Stomach (tissue), 9 donors: ENCODE data around the gene PDK2. TPM values are rescaled to one million over a fixed set of nuclear protein-coding genes. Genes with fewer than 3 reads are reported as not detected.
A peak's percentile ranks its signal among the peaks of the same experiment; 100 is the strongest.

Experiments used
- DNase-seq, 2 donors: peaks; one replicate each; pipeline versions ENCODE4 v3.0.0 to v3.0.0-alpha.2; 2013 to 2019
- H3K27ac ChIP-seq, 5 donors: fragments of 200-600 bp in 4 of 5; sonication (generic) in 4 of 5; one replicate each; pipeline ENCODE4 v1.5.1; 2013 to 2019; ENCODE audit warnings: mild to moderate bottlenecking in 1 of 5, moderate library complexity in 1 of 5
- H3K27me3 ChIP-seq, 3 donors: fragments of 200-600 bp; sonication (generic); one replicate each; pipeline ENCODE4 v1.5.1; 2017 to 2019; ENCODE audit warnings: mixed run types in 1 of 3
- H3K36me3 ChIP-seq, 4 donors: fragments of 200-600 bp; sonication (generic); 1 replicate in 3 of 4; 2 replicates in 1 of 4; pipeline ENCODE4 v1.5.1; 2016 to 2019
- H3K4me1 ChIP-seq, 4 donors: fragments of 200-600 bp; sonication (generic); one replicate each; pipeline ENCODE4 v1.5.1; 2016 to 2019
- H3K4me3 ChIP-seq, 4 donors: fragments of 200-600 bp; sonication (generic) in 3 of 4; one replicate each; pipeline ENCODE4 v1.5.1; 2016 to 2019; ENCODE audit warnings: mild to moderate bottlenecking in 1 of 4
- H3K9me3 ChIP-seq, 4 donors: fragments of 200-600 bp; sonication (generic); one replicate each; pipeline ENCODE4 v1.5.1; 2016 to 2019
- EP300 ChIP-seq: sonication (generic); formaldehyde crosslinking; IDR thresholded peaks from one replicate; pipeline ENCODE4 v1.6.1; 2017; ENCODE audit warnings: antibody characterized with exemption
- POLR2A ChIP-seq, 4 donors: fragments of 450-650 bp; IDR thresholded peaks; one replicate each; pipeline ENCODE4 v1.6.1; 2016; ENCODE audit warnings: antibody characterized with exemption in 4 of 4, control low read depth in 2 of 4, mild to moderate bottlenecking in 1 of 4, moderate library complexity in 1 of 4
- POLR2AphosphoS5 ChIP-seq, 3 donors: sonication (generic); formaldehyde crosslinking; IDR thresholded peaks; one replicate each; pipeline ENCODE4 v1.6.1; 2016; ENCODE audit warnings: antibody characterized with exemption in 3 of 3
- WGBS, 5 donors: extraction: QIAGEN DNeasy Blood & Tissue Kit in 3 of 5; methylation state at CpG; one replicate each; pipeline versions ENCODE4 v1.1.5 to v1.1.7; 2013 to 2018; 5-methylcytosine and 5-hydroxymethylcytosine counted together
- intact Hi-C: fragments of 100-400 bp; cut with DNase I; formaldehyde crosslinking; loops from one replicate; pipeline ENCODE4 v1.15.1; 2023; ENCODE audit warnings: low total_unique reads
- polyA plus RNA-seq, 3 donors: library from polyadenylated mRNA; stranded (reverse); fragments of 200-250 nt; gene quantifications; one replicate each; pipeline ENCODE4 v1.2.3, GENCODE V29; 2013
- total RNA-seq, 5 donors: library from RNA; depleted of rRNA; stranded (reverse); fragments of >200 nt; gene quantifications; one replicate each; pipeline versions ENCODE4 v1.1.0 to v1.2.3, GENCODE V29; 2014 to 2016
- TF ChIP-seq, protein P1 (sequence below), 7 experiments: fragments of 450-650 bp in 4 of 7; fragments of 200-600 bp in 3 of 7; sonication (generic) in 3 of 7; IDR thresholded peaks; one replicate each; pipeline ENCODE4 v1.5.1; 2016 to 2019; ENCODE audit warnings: antibody characterized with exemption in 7 of 7, control low read depth in 2 of 7, mild to moderate bottlenecking in 1 of 7
- donor health status: healthy with polysubstance abuse.
- donor health status: Bipolar disorder and iron deficiency.
- donor health status: healthy.

Gene PDK2
- total and polyA plus RNA-seq, 8 donors = 4.6 to 255 (median 20.4) TPM

DNA sequence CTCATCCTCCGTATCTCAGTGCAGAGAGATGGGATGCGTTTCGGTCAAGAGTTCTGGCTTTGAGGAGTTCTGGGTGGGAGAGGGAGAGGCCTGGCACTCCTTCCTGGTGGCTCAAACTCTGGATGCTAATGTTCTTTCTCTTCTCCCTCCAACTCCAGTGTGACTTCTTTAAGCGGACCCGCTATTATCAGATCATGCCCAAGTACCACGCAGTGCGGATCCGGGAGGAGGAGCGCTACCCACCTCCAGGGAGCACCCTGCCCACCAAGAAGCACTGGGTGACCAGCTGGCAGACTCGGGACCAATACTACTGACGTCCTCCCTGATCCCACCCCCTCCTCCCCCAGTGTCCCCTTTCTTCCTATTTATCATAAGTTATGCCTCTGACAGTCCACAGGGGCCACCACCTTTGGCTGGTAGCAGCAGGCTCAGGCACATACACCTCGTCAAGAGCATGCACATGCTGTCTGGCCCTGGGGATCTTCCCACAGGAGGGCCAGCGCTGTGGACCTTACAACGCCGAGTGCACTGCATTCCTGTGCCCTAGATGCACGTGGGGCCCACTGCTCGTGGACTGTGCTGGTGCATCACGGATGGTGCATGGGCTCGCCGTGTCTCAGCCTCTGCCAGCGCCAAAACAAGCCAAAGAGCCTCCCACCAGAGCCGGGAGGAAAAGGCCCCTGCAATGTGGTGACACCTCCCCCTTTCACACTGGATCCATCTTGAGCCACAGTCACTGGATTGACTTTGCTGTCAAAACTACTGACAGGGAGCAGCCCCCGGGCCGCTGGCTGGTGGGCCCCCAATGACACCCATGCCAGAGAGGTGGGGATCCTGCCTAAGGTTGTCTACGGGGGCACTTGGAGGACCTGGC lies 6.0 kb upstream of the PDK2 start:
- intact Hi-C loops = no loop called here

DNA sequence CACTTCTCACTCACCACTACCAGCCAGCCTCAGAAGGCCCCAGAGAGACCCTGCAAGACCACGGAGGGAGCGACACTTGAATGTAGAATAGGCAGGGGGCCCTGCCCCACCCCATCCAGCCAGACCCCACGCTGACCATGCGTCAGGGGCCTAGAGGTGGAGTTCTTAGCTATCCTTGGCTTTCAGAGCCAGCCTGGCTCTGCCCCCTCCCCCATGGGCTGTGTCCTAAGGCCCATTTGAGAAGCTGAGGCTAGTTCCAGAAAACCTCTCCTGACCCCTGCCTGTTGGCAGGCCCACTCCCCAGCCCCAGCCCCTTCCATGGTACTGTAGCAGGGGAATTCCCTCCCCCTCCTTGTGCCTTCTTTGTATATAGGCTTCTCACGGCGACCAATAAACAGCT lies 5.1 kb upstream of the PDK2 start:
- DNase-seq = peak in 1 of 2 donors; percentile 10
- Histone ChIP-seq H3K4me1 (peaks cover 0 to 11% (median 2%) of the 10 kb centered on the region in 4 donors), H3K27ac (no peak overlapping the region), H3K27me3 (no peaks in the 10 kb centered on the region), H3K4me3 (no peak overlapping the region), H3K9me3 (no peaks in the 10 kb centered on the region), H3K36me3 (peaks cover 21 to 39% (median 34%) of the 10 kb centered on the region in 4 donors)
- TF ChIP-seq POLR2AphosphoS5 (IDR thresholded peaks at IDR 0.05) (no peak), EP300 (no peak), POLR2A (IDR thresholded peaks at IDR 0.05) (no peak)
- TF ChIP-seq, protein P1, sequence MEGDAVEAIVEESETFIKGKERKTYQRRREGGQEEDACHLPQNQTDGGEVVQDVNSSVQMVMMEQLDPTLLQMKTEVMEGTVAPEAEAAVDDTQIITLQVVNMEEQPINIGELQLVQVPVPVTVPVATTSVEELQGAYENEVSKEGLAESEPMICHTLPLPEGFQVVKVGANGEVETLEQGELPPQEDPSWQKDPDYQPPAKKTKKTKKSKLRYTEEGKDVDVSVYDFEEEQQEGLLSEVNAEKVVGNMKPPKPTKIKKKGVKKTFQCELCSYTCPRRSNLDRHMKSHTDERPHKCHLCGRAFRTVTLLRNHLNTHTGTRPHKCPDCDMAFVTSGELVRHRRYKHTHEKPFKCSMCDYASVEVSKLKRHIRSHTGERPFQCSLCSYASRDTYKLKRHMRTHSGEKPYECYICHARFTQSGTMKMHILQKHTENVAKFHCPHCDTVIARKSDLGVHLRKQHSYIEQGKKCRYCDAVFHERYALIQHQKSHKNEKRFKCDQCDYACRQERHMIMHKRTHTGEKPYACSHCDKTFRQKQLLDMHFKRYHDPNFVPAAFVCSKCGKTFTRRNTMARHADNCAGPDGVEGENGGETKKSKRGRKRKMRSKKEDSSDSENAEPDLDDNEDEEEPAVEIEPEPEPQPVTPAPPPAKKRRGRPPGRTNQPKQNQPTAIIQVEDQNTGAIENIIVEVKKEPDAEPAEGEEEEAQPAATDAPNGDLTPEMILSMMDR (IDR thresholded peaks at IDR 0.05) = no peak
- intact Hi-C loops = no loop called here
- WGBS, 5 donors = 72 to 83% (median 80%) methylated on average over 6 of the region's 6 CpGs

More for the DNA sequence above, 6.0 kb upstream of the PDK2 start:
- peaks cover 21 to 47% (median 41%) of the 10 kb centered on the region in 4 donors for H3K36me3 ChIP-seq
- WGBS, 5 donors = 84 to 86% (median 85%) methylated on average over 23 to 25 of the region's 25 CpGs
- peak in 1 of 2 donors; percentile 5 for DNase-seq
- H3K27me3 ChIP-seq = no peaks in the 10 kb centered on the region
- no peaks in the 10 kb centered on the region for H3K9me3 ChIP-seq
- TF ChIP-seq, protein P1 (IDR thresholded peaks at IDR 0.05) = no peak
- H3K27ac ChIP-seq = no peak overlapping the region
- H3K4me3 ChIP-seq = no peak overlapping the region
- peaks cover 0 to 4% (median 1%) of the 10 kb centered on the region in 4 donors for H3K4me1 ChIP-seq

DNA sequence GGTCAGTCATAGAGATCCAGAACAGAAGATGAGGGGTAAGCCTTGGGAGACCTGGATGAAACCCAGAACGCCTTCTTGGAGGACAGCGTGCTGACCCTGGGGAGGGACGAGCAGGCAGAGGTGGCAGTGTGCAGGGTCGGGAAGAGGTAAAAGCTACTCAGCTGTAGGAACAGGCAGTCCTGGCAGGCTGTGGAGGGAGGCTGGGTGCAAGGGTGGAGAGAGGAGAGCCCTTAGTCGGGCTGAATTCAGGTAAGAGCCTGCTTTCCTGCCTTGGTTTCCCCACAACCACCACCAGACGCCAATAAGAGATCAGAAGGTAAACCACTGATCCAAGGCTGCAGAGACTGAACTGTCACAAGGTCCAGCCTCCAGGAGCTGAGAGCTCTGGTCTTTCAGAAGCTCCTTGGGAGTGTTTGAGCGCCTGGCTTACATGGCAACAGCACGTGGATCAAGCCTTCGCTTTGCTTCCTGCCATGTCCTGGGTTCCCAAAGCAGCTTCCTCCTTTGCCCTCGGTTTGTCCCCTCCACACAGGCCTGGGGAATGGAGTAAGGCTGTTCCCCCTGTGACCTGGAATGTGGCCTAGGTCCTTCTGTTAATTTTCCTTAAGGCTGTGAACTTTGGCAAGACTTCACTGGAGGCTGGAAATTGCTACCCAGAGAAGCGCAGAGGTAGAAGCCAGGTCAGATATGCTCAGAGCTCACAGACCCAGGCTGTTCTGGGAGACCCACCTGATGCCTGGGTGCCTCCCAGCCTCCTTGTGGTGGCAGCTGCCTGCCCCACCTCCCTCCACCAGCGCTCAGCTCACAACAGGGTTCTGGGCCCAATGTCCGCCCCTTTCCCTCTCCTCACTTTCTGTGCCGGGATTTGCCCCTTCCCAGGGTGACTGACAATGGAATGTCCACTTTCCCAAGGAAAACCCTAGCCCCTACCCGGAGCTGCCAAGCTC lies 3.9 kb upstream of the PDK2 start:
- 67 to 77% (median 74%) methylated on average over 15 of the region's 15 CpGs for WGBS, 5 donors
- DNase-seq = no peak
- no peaks in the 10 kb centered on the region for H3K27me3 ChIP-seq
- H3K9me3 ChIP-seq = no peaks in the 10 kb centered on the region
- no peak overlapping the region for H3K4me3 ChIP-seq
- peaks cover 6 to 16% (median 11%) of the 10 kb centered on the region in 4 donors for H3K4me1 ChIP-seq
- H3K36me3 ChIP-seq = peaks cover 21 to 39% (median 31%) of the 10 kb centered on the region in 4 donors
- peak overlapping the region in 1 of 5 donors; percentile 4 for H3K27ac ChIP-seq
- TF ChIP-seq POLR2AphosphoS5 (IDR thresholded peaks at IDR 0.05) (no peak), POLR2A (IDR thresholded peaks at IDR 0.05) (no peak), EP300 (no peak)
- TF ChIP-seq, protein P1 (IDR thresholded peaks at IDR 0.05) = no peak
- intact Hi-C loops = no loop called here

DNA sequence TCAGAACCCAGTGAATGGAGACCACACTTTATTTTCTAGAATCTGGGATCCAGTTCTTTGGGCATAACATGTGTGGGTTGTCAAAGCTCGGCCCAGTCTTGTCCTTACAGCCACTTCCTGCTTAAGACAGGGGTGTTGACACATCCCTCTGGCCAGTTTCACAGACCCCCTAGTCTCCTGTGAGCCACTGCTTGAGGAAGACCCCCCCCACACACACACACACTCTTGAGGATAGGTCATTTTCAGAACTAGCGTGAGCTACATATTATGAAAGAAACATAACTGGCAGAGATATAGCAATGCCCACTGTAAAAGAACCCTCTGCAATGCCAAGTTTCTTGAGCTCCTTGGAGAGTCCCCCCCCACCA lies 3.2 kb upstream of the PDK2 start:
- 64 to 83% (median 73%) methylated on average over 2 of the region's 2 CpGs for WGBS, 5 donors
- H3K36me3 ChIP-seq = peaks cover 21 to 36% (median 31%) of the 10 kb centered on the region in 4 donors
- intact Hi-C loops = no loop called here
- H3K9me3 ChIP-seq = no peaks in the 10 kb centered on the region
- H3K27ac ChIP-seq = peak overlapping the region in 1 of 5 donors; percentile 4
- H3K4me1 ChIP-seq = peaks cover 12 to 23% (median 18%) of the 10 kb centered on the region in 4 donors
- H3K4me3 ChIP-seq = no peak overlapping the region
- no peaks in the 10 kb centered on the region for H3K27me3 ChIP-seq
- DNase-seq = no peak
- TF ChIP-seq POLR2AphosphoS5 (IDR thresholded peaks at IDR 0.05) = no peak
- no peak for TF ChIP-seq POLR2A (IDR thresholded peaks at IDR 0.05)
- TF ChIP-seq, protein P1 (IDR thresholded peaks at IDR 0.05) = no peak
- no peak for TF ChIP-seq EP300
